ENCODE measurements around the gene RAE1. TPM values are rescaled to one million over a fixed set of nuclear protein-coding genes. Genes with fewer than 3 reads are reported as not detected.

RAE1 gene
- total and polyA plus RNA-seq, 7 donors = 9.1 to 23.6 (median 14.7) TPM

- Histone ChIP-seq H3K9me3 (no peaks in the 10 kb centered on the region), H3K4me1 (no peaks in the 10 kb centered on the region), H3K4me3 (no peak overlapping the region), H3K27me3 (ENCODE audit: insufficient read depth in 3 of 3, low read length in 2 of 3) (peaks cover 0 to 25% (median 0%) of the 10 kb centered on the region in 3 donors), H3K36me3 (ENCODE audit: insufficient read depth in 1 of 2, low read depth in 1 of 2) (no peaks in the 10 kb centered on the region), H3K27ac (no peak overlapping the region)
- intact Hi-C loops (cut with DNase I) = no loop called here
- DNase-seq (no peak), ATAC-seq (no peak)
- WGBS, 3 donors = 74 to 76% (median 75%) methylated on average over 8 of the region's 8 CpGs
- no peak for TF ChIP-seq CTCF (IDR thresholded peaks at IDR 0.05)
These were observed 35.7 kb upstream of the RAE1 start for GRCh38 chr20:57315083-57315975.

GRCh38 chr20:57315976-57316480 lies 35.0 kb upstream of the RAE1 start:
- H3K36me3 ChIP-seq (ENCODE audit: insufficient read depth in 1 of 2, low read depth in 1 of 2) = no peaks in the 10 kb centered on the region
- no peak for ATAC-seq
- DNase-seq = no peak
- intact Hi-C loops (cut with DNase I) = no loop called here
- H3K4me3 ChIP-seq = no peak overlapping the region
- 83 to 86% (median 85%) methylated on average over 8 of the region's 8 CpGs for WGBS, 3 donors
- peaks cover 0 to 22% (median 0%) of the 10 kb centered on the region in 3 donors for H3K27me3 ChIP-seq (ENCODE audit: insufficient read depth in 3 of 3, low read length in 2 of 3)
- H3K9me3 ChIP-seq = no peaks in the 10 kb centered on the region
- H3K4me1 ChIP-seq = no peaks in the 10 kb centered on the region
- H3K27ac ChIP-seq = no peak overlapping the region
- TF ChIP-seq CTCF (IDR thresholded peaks at IDR 0.05) = no peak

- ATAC-seq (no peak), DNase-seq (no peak)
- Histone ChIP-seq H3K27ac (no peak overlapping the region), H3K4me1 (no peaks in the 10 kb centered on the region), H3K9me3 (no peaks in the 10 kb centered on the region), H3K4me3 (no peak overlapping the region), H3K36me3 (ENCODE audit: insufficient read depth in 1 of 2, low read depth in 1 of 2) (no peaks in the 10 kb centered on the region), H3K27me3 (ENCODE audit: insufficient read depth in 3 of 3, low read length in 2 of 3) (peaks cover 0 to 19% (median 0%) of the 10 kb centered on the region in 3 donors)
- TF ChIP-seq CTCF (IDR thresholded peaks at IDR 0.05) = no peak
- intact Hi-C loops (cut with DNase I) = no loop called here
- 77 to 82% (median 78%) methylated on average over 9 of the region's 9 CpGs for WGBS, 3 donors
These were observed 34.3 kb upstream of the RAE1 start for GRCh38 chr20:57316795-57317201.

- Histone ChIP-seq H3K27ac (no peak overlapping the region), H3K36me3 (ENCODE audit: insufficient read depth in 1 of 2, low read depth in 1 of 2) (no peaks in the 10 kb centered on the region), H3K9me3 (no peaks in the 10 kb centered on the region), H3K27me3 (ENCODE audit: insufficient read depth in 3 of 3, low read length in 2 of 3) (peaks cover 0 to 19% (median 0%) of the 10 kb centered on the region in 3 donors), H3K4me3 (no peak overlapping the region), H3K4me1 (no peaks in the 10 kb centered on the region)
- DNase-seq (no peak), ATAC-seq (no peak)
- WGBS, 3 donors = 90 to 97% (median 91%) methylated on average over 8 of the region's 8 CpGs
- no peak for TF ChIP-seq CTCF (IDR thresholded peaks at IDR 0.05)
- intact Hi-C loops (cut with DNase I) = no loop called here
These were observed 33.7 kb upstream of the RAE1 start for GRCh38 chr20:57317316-57317788.
